Right renal cortex interstitium (tissue), 3 donors: ENCODE data around the gene TRH. TPM values are rescaled to one million over a fixed set of nuclear protein-coding genes. Genes with fewer than 3 reads are reported as not detected.
"Not testable (repeated sequence)": the region's sequence is repeated elsewhere in the genome, so short reads cannot be mapped to it uniquely, and the experiment has no call there.

Experiments
- DNase-seq, 3 donors: peaks; one replicate each; pipeline ENCODE4 v3.0.0-alpha.2; 2013; ENCODE audit warnings: low read depth in 3 of 3, low spot score in 2 of 3
- polyA plus RNA-seq, 3 donors: library from polyadenylated mRNA; unstranded; fragments of 120-200 nt; gene quantifications; one replicate each; pipeline ENCODE4 v1.2.1, GENCODE V29; 2013; ENCODE audit not compliant: insufficient read length in 3 of 3

TRH gene
- polyA plus RNA-seq, 3 donors = 0.11 to 0.21 (median 0.11) TPM

DNA sequence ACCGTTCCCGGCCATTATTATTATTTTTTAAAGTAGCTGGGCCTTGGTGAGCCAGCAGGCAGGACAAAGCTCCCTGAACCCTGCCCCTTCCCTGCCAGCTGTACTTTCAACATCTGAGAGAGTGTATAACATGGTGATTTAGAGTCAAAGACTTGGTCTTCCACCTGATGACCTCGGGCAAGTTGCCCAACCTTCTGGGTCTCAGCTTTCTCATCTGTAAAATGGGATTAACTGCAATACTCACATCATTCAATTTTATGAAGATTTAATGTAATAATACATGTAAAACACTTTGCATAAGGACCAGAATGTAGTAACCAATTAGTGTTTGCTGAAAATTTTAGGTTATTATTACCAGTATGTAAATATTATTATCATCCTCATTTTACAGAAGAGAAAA is 11.9 kb upstream of the TRH start:
- no peak for DNase-seq

DNA sequence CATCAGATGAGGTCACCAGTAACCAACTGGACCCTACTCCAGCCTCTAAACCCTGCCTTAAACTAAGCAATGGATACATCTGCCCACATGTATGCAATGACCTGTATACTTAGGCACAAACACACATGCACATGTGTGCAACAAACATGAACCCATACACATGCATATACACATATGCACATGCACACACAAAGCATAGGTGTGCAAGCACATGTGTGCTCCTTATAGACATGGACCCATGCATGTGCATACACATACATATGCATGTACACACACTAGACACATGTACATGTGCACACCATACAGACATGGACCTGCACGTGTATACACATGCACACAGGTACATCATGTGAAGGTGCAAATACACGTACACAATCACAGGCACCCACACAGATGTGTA is 8.6 kb upstream of the TRH start:
- no peak for DNase-seq

DNA sequence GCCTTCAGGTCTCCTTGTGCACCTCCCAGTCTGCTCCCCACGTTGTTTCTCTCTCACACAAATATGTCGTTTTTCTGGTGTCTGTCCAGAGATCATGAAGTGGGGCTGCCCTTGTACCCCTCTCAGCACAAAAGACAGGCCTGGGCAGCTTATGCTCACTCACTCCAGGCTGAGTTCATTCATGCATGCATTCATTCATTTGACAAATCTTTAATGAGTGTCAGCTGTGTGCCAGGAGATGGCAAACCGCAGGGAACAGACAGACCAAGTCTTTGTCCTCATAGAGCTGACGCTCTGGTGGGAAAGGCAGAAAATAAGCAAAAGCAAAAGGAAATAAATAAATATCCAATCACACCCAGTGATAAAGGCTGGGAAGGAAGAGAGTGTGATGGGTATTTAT is 7.6 kb upstream of the TRH start:
- DNase-seq = no peak

DNA sequence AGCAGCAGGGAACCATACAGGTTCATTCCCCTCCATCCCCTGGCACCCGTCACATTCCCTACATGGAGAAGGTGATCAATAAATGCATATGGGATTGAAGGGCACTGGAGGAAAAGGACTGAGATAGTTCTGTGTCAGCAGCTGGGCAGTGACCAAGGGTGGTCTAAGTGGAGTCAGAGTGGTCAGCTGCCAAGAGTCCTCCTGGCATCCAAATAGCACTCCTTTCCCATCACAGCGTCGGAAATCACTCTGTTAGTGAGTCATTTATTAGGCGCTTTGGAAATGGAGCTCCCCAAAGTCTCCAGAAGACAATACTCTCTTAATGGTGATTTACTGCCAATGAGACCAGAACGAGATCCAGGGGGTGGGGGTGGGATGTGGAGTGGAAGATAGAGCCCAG is 6.8 kb upstream of the TRH start:
- no peak for DNase-seq

DNA sequence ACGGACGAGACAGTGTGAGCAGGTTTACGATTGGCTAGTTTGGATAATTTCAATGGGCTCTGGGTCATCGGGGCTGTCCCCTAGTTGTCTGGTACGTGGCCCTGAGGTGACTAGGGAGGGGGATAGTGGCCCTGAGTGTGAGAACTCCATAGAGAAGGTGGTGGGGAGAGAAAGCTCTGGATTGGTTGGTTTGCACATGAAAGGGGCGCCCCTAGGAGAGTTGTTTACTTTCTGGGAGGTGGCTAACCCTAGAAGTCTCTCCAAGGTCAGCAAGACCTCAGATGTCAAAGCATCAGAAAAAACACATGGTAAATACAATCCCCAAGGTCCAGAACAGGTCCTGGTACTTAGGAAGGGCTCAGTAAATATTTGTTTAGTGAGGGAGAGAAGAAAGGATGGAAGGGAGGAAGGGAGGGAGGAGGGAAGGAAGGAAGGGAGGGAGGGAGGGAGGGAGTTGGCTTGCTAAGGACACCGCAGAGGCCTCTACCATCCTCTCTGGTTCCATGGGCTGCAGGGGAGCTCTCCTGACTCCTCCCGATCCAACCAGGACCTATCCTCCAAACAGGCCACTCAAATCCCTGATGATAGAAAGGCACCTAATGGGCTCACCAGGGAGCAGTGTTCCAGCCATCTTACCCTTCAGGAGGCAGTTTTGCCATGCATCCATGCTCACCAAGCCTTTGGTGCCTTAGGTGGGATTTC is 3.0 kb upstream of the TRH start:
- DNase-seq = no peak

DNA sequence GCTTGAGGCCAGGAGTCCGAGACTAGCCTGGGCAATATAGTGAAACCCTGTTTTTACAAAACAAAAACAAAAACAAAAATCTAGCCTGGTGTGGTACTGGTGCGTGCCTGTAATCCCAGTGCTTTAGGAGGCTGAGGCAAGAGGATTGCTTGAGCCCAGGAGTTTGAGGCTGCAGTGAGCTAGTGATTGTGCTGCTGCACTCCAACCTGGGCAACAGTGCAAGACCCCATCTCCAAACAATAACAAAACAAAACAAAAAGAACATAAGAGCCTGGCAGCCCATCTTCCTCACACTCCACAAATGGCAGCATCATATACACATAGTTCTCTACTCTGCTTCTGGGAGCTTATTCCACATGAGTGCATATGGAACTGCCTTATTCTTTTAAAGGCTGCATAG is 2.2 kb upstream of the TRH start:
- DNase-seq = no peak

DNA sequence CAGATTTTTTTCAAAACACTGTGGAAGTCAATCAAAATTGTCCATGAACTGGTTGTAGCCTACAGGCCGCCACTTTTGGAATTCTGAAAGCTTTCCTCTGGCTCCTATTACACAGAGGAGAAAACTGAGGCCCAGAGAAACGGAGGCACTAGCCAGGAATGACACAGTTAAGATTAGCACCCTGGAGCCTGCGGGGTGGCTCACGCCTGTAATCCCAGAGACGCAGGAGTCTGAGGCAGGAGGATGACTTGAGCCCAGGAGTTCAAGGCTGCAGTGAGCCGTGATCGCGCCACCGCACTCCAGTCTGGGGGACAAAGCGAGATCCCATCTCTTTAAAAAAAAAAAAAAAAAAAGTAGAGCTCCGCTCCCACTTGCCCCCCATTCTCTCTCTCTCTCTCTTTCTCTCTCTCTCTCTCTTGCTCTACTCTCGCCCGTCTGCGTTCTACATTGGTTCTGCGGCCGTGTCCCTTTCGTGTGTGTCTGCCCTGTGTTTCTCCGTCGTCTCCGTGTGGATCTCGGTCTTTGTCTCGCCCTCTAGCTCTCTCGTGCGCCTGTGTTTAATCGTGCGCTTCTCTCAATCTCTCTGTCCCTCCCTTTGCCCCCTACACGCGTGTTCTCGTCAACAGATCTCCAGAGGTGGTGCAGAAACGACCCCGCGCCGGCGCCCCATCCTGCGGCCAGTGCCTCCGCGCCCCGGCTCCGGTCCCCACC is 512 bp upstream of the TRH start:
- DNase-seq = no peak

DNA sequence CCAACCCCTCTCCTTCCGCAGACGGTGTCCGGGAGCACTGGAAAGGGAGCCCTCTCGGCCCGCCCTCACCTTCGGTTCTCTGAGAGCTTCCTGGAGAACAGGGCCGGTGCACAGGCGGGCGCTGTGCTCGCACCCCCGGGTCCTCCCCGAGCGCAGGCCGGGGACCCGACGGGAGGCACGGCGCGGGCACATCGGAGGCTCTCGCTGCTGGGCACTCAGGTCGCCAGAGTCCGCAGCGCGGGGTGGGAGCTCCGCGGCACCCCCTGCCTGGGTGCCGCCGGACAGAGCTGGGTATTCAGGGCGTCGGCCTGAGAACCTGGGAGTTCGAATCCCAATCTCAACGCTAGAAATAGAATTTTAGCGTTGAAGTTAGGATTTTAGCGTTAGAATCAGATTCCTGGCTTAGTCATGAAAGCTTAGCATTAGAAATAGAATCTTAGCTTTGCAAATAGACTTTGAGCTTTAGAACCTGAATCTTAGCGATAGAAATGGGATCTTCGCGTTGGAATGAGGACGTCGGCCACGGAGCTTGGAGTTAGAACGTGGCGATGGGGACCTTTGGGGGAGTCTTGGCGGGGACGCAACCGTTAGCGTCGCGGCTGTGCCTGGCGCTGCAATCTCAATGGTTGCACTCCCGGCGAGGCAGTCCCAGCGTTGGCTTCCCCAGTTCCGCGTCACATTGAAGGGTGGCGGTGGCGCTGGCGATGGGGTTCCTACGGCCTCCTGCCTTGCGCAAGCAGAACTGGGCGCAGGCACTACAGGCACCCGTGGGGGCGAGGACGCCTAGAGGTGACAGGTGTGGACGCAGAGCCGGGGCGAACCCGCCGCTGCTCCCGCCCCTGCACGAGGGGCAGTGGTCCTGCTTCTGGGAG is 549 bp downstream of the TRH start:
- no peak for DNase-seq

DNA sequence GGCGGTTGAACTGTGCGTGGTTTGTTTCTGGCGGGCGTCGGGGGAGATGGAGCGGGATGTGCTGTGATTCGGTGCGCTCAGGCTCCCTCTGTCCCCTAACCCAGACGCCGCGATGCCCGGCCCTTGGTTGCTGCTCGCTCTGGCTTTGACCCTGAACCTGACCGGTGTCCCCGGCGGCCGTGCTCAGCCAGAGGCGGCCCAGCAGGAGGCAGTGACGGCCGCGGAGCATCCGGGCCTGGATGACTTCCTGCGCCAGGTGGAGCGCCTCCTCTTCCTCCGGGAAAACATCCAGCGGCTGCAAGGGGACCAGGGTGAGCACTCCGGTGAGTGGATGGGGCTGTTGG is 1.2 kb downstream of the TRH start:
- DNase-seq = no peak

DNA sequence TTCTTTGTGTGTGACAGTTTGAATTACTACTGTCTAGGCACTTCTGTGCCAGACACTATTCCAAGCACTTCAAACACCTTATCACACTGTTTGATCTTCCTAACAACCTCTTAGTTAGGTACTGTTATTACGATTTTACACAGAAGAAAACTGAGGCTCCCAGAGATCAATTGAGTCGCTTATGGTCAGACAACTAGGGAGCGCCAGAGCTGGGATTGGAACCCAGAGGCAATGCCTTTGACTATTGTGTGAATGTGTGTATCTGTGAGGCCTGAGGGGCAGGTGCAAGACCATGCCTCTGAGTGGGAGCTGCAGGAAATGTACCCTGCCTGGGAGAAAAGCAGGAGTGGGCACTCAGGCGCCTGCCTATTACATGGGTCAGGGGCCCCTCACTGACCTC is 1.8 kb downstream of the TRH start:
- DNase-seq = no peak

DNA sequence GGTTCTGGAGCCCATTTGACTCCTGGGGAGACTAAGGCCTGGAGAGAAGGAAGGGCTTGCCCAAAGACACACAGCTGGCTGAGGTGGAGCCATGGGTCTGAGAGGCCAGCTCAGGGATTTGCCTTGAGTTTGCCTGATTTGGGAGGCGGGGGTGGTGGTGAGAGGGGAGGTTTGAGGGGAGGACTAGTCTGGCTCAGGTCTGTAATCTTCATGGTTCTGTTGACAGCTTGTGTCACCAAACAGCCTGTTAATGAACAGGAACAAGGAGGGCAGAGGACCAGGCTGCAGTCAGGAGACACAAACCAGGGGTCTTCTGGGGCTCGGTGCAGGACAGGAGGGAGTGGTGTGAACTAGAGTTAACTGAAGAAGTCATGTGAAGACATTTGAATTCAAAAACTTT is 3.6 kb downstream of the TRH start:
- DNase-seq = no peak

DNA sequence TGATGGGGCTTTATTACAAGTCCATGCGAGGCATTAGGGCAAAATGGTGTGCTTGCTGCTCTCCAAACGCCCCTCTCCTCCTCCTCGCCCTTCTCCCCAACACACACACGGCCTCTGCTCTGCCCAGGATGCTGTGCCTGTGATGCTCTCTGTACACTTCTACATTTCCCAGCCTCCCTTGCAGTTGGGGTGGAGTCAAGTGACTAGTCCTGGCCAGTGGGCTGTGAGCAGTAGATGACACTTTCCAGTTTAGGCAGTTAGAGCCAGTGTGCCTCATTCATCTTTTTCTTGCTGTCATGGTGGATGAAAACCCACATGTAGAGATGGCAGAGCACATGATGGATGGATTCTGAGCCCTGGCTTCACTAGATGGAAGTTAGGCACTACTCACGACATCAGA is 5.4 kb downstream of the TRH start:
- no peak for DNase-seq

DNA sequence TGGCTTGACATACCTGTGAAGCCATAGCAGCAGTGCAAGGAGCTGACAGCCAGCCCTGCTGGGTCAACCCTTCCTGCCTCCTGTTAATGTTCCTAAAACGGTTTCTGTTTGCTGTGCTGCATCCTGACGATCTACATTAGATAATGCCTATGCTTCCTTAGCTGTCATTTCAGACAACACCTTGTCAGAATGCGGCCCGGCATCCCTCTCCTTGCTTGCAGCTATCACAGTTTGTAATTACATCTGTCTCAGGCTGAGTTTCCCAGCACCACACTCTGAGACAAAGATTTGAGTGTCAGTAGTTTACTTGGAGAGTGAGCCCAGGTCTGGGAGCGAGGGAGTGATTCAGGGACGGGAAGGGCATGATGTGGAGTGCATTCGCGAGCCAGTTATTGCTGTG is 9.0 kb downstream of the TRH start:
- DNase-seq = no peak

DNA sequence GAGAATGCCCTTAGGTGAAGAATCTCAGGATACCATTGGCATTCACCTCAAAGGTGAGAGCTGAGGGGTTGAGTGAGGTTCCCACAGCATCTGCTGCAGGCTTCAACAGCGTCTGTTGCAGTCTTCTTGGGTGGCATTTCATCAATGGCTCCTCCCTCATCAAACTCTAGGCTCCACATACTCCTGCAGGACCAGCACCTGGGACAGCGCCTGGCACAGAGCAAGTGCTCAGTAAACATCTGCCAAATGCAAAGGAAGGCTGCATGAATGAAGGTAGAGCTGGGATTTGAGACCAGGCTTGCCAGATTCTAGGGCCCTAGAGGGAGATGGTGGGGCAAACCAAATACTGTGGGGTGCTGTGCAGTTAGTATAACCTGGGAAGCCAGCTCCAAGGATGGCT is 9.6 kb downstream of the TRH start:
- DNase-seq = no peak

DNA sequence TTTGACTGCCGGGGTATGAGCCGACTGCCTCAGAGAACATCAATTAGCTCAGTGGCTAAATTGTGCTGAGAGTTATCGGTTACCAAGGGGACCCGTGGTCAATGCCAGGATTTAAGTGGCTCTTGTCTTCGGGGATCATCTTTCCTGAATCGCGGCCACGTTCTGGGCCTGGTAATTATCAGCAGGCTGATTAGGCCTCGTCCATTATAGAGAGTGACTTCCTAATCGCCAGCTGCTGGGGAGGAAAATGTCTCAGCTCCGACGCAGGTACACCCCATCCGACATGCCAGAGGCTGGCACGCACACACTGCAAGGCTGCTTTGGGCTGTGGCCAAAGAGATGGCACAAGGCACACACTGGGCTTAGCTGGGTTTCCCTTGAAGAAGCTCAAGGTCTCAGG is 10.6 kb downstream of the TRH start:
- DNase-seq = no peak

DNA sequence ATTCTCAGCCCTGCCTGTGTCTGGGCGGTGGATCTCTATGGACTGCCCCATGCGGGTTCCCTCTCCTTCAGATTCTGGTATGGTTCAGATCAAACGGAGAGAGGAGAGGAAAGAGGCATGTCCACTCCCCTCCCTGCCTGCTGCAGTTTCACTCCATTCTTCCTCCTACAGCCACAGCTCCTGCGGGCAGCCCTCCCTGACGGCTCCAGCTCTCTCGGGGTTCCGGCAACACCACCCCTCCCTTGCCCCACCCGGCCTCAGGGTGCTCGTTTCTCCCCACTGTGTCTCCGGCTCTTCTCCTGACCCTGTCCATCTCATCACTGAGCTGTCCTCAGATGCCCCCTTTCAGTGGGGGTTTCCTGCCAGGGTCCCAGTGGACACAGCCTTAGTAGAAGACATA is 13.9 kb downstream of the TRH start:
- no peak for DNase-seq

DNA sequence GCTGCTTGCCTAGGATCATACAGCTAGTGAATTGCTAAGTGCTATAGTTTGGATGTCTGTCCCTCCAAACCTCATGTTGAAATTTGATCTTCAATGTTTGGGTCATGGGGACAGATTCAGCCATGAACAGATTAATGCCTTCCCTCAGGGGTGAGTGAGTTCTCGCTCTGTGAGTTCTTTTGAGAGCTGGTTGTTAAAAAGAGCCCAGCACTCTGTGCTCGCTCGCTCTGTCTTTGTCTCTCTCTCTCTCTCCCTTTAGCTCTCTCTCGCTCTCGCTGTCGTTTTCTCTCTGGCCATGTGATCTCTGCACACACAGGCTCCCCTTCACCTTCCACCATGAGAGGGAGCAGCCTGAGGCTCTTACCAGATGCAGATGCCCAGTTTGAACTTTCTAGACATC is 14.9 kb downstream of the TRH start:
- no peak for DNase-seq

DNA sequence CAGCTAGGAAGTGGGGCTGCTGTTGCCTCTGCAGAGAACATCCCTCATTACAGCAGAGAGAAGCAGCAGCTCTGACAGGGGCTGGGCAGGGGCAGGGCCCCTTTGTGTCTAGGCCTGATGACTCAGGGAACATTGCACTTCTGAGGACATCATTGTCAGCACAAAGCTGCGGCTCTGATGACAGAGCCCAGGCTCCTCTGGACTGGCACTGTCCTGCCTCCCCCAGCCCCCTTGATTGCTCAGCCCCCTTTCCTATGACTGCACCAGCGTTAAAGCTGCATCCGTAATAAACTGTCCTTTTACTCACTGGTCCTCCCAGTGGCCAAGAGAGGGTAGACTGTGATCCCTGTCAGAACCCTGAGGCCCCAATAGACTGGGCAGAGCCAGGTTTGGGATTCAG is 18.3 kb downstream of the TRH start:
- DNase-seq = no peak

DNA sequence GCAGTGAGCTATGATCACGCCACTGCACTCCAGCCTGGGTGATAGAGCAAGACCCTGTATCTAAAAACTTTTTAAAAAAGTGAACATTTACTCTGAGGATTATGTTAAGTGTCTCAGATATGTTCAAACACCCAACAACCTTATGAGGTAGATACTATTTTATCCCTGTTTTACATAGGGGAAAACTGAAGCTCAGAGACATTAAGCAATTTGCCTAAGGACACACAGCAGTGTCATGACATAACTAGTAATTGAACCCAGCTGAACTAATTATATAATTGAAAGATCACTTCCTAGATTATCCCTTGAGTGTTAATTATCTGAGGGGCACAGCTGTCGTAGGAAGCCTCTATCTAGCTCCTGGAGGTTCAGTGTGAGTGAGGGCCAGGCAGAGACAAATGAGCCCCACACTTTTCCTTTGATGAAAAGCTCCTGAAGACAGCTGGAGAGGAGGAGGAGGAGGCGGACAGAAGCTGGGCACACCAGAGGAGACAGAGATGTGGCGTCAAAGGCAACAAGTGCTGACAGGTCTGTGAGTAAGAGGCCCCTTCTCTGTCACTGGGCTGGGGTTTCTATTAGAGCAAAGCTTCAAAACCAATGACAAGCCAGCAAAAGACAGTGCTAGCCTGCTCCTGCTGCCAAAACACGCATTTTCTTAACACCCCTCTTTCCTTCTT is 20.5 kb downstream of the TRH start:
- DNase-seq = no peak

DNA sequence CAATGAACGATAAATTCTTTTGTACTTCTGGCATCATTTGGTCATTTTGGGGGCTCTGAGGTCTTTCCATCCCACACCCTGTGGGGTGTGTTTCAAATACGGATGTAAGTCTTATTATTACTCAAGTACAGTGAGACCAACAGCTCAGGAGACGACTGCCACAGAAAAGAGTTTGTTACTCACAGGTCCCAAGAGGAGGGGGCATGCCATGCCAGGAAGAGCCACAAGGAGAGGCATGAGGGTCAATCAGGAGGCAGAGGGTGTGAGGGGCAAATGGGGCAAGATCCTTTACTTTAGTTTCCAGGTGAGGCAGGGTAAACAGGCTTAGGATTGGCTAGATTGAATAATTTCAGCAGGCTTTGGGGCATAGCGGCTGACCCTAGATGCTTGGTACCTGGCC is 21.6 kb downstream of the TRH start:
- no peak for DNase-seq

DNA sequence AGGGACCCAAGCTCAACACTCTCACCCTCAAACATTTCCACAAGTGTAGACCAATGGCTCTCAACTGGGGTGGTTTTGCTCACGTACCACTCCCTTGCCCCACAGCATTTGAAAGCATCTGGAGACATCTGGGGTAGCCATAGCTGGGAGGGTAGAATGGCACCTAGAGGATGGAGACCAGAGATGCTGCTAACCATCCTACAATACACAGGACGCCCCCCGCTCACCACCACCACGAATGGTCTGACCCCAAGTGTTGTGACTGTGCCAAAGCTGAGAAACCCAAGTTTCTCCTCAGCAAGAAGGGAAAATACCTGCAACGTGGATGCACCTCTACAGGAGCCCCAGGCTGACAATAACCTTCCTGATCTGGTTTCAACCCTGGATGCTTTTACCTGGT is 24.7 kb downstream of the TRH start:
- DNase-seq = not testable (repeated sequence)
